Kidney (tissue), 14 donors: ENCODE measurements around the gene RIC3. TPM values are rescaled to one million over a fixed set of nuclear protein-coding genes. Genes with fewer than 3 reads are reported as not detected.

Experiments
- DNase-seq, 5 donors: peaks; one replicate each; pipeline ENCODE4 v3.0.0-alpha.2; 2013 to 2020
- FAIRE-seq: peaks from 2 replicates; lab custom pipeline; 2012; peaks lifted over from hg19 to GRCh38; lab: Jason Lieb, UNC
- H3K27ac ChIP-seq, 2 donors: one replicate each; pipeline ENCODE4 v1.7.0; 2013; ENCODE audit warnings: low read depth in 2 of 2, low read length in 2 of 2, inconsistent platforms in 1 of 2
- H3K27me3 ChIP-seq: one replicate; pipeline ENCODE4 v1.7.1; 2013; ENCODE audit warnings: low read length, inconsistent platforms; ENCODE audit not compliant: control insufficient read depth, insufficient read depth
- H3K36me3 ChIP-seq, 3 donors: one replicate each; pipeline versions ENCODE4 v1.7.0 to v1.7.1; 2013; ENCODE audit warnings: low read length in 3 of 3, control low read depth in 1 of 3, inconsistent platforms in 1 of 3; ENCODE audit not compliant: insufficient read depth in 3 of 3, control insufficient read depth in 2 of 3
- H3K4me1 ChIP-seq, 3 donors: one replicate each; pipeline versions ENCODE4 v1.7.0 to v1.7.1; 2013; ENCODE audit warnings: low read length in 3 of 3, inconsistent platforms in 1 of 3, low read depth in 1 of 3; ENCODE audit not compliant: control insufficient read depth in 2 of 3, insufficient read depth in 2 of 3
- H3K4me3 ChIP-seq, 3 donors: one replicate each; pipeline versions ENCODE4 v1.7.0 to v1.8.1; 2013; ENCODE audit warnings: low read length in 3 of 3, control low read depth in 1 of 3, inconsistent platforms in 1 of 3
- H3K9ac ChIP-seq, 3 donors: one replicate each; pipeline versions ENCODE4 v1.7.0 to v1.7.1; 2013; ENCODE audit warnings: low read length in 3 of 3, control low read depth in 1 of 3, inconsistent platforms in 1 of 3
- H3K9me3 ChIP-seq, 3 donors: one replicate each; pipeline versions ENCODE4 v1.7.0 to v1.7.1; 2013; ENCODE audit warnings: low read length in 3 of 3, control low read depth in 1 of 3, inconsistent platforms in 1 of 3; ENCODE audit not compliant: control insufficient read depth in 2 of 3, insufficient read depth in 1 of 3
- intact Hi-C: fragments of 100-400 bp; cut with DNase I; formaldehyde crosslinking; loops from one replicate; pipeline ENCODE4 v1.11.1; 2022
- polyA plus RNA-seq: library from polyadenylated mRNA; stranded (reverse); fragments of 350-450 nt; fragmentation: Illumina TruSeq; extraction: RNeasy Lipid Tissue Mini Kit (QIAGEN cat#74804); gene quantifications from one replicate; pipeline ENCODE4 v1.2.3, GENCODE V29; 2014; ENCODE audit warnings: low read depth, low replicate concordance; ENCODE audit not compliant: insufficient read depth
- total RNA-seq: library from RNA; stranded (reverse); fragmentation: NEBNext Ultra II Directional; extraction: Animal tissue kit (Norgen Biotek cat#: 25700); gene quantifications from one replicate; pipeline ENCODE4 v1.2.1, GENCODE V29; 2021
- TF ChIP-seq, protein P1 (sequence below): IDR thresholded peaks from 3 replicates; pipeline ENCODE4 v1.5.1; 2012; ENCODE audit warnings: mild to moderate bottlenecking, moderate library complexity, borderline replicate concordance; ENCODE audit not compliant: insufficient read depth; ENCODE audit errors: extremely low read depth
- donor health status: control.
- donor health status: control.
- donor health status: control.
- donor health status: control.
- donor health status: control.
- donor health status: DM: yes; HTN: yes; CAD: no.
- donor health status: Normal renal cell carcinoma (clear cell type).

Gene RIC3
- total and polyA plus RNA-seq, 2 donors from 2014 or later: 10.5 to 30.7 TPM

DNA sequence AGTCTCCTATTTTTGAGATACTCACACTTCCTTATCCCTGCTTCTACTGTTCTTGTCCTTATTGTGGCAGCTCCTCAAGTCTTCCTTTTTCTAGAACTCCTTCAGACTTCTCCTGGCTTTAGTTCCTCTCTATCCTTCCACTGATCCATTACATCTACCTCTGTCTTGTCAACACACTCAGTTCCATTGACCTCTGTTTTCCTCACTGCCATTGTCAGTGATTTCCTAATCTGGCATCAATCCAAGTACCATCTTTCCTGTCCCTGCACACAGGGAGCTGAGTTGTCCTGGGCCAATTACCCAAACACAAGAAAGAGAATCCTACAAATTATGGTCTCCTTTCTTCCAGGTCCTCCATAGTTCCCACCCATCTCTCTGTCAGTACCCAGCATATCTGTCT lies 27.9 kb upstream of the RIC3 start:
- Histone ChIP-seq H3K4me3 (no peak overlapping the region), H3K27me3 (no peaks in the 10 kb centered on the region), H3K36me3 (no peaks in the 10 kb centered on the region), H3K9ac (no peak overlapping the region), H3K9me3 (no peaks in the 10 kb centered on the region), H3K4me1 (peaks cover 0 to 4% (median 0%) of the 10 kb centered on the region in 3 donors), H3K27ac (no peak overlapping the region)
- DNase-seq (no peak), FAIRE-seq (no peak)
- TF ChIP-seq, protein P1, sequence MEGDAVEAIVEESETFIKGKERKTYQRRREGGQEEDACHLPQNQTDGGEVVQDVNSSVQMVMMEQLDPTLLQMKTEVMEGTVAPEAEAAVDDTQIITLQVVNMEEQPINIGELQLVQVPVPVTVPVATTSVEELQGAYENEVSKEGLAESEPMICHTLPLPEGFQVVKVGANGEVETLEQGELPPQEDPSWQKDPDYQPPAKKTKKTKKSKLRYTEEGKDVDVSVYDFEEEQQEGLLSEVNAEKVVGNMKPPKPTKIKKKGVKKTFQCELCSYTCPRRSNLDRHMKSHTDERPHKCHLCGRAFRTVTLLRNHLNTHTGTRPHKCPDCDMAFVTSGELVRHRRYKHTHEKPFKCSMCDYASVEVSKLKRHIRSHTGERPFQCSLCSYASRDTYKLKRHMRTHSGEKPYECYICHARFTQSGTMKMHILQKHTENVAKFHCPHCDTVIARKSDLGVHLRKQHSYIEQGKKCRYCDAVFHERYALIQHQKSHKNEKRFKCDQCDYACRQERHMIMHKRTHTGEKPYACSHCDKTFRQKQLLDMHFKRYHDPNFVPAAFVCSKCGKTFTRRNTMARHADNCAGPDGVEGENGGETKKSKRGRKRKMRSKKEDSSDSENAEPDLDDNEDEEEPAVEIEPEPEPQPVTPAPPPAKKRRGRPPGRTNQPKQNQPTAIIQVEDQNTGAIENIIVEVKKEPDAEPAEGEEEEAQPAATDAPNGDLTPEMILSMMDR: no peak
- intact Hi-C loops: no loop called here

DNA sequence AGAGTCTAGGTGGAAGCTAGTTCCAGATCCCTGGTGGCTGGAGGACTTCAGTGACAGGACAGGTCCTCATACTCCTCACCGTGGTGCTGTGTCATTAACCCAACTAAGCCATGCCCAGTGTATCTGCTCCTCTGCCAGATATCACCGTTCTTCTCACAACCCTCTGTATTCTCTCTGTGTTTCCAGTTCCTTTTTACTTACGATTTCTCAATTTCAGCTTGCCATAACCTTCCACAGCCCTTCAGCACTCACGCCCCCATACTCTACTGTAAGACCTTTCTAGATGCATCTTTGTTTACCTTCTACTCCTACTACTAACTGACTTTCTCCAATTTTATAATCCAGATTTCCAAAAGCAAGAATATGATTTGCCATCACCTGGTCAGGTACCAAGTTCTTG lies 26.1 kb upstream of the RIC3 start:
- H3K36me3 ChIP-seq: no peaks in the 10 kb centered on the region
- TF ChIP-seq, protein P1: no peak
- no peak for FAIRE-seq

DNA sequence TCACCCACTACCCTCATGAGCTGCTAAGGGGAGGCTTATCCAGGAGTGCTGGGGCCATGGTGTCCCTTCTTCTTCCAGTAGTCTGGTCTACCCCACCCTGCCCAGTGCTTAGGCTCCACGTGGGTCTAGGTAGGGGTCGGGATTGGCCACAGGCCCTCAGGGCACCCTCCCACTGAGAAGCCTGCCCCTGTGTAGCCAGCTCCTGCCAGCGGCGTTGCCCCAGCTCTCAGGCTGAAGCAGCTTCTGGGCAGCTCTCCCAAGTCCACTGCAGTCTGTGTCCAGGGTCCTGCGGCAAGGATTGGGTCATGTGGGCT lies 24.0 kb upstream of the RIC3 start:
- TF ChIP-seq, protein P1: no peak
- Histone ChIP-seq H3K27me3 (no peaks in the 10 kb centered on the region), H3K9ac (no peak overlapping the region), H3K36me3 (no peaks in the 10 kb centered on the region), H3K4me3 (no peak overlapping the region), H3K4me1 (peaks cover 0 to 4% (median 0%) of the 10 kb centered on the region in 3 donors), H3K27ac (no peak overlapping the region), H3K9me3 (no peaks in the 10 kb centered on the region)
- DNase-seq (no peak), FAIRE-seq (no peak)
- intact Hi-C loops: no loop called here

More for the DNA sequence above, 26.1 kb upstream of the RIC3 start:
- no peaks in the 10 kb centered on the region for H3K27me3 ChIP-seq
- H3K9me3 ChIP-seq: no peaks in the 10 kb centered on the region
- no peak for DNase-seq
- no peak overlapping the region for H3K27ac ChIP-seq
- intact Hi-C loops: no loop called here
- peaks cover 0 to 4% (median 0%) of the 10 kb centered on the region in 3 donors for H3K4me1 ChIP-seq
- no peak overlapping the region for H3K4me3 ChIP-seq
- H3K9ac ChIP-seq: no peak overlapping the region
